ENCODE results near the gene ISOC1. TPM values are rescaled to one million over a fixed set of nuclear protein-coding genes. Genes with fewer than 3 reads are reported as not detected.
A peak's percentile ranks its signal among the peaks of the same experiment; 100 is the strongest.

ISOC1 gene
- total RNA-seq, 1 donor from 2014 or later, result 120 TPM

- intact Hi-C loops (cut with DNase I), result no loop called here
- DNase-seq (ENCODE audit: missing footprints) (no peak), ATAC-seq (no peak)
These were observed 12.1 kb upstream of the ISOC1 start for GRCh38 chr5:129082225-129083136.

- intact Hi-C loops (cut with DNase I), result loop anchor here (5.0 kb wide), 1 partner anchor 188 kb away; no protein-coding TSS in a partner anchor
- ATAC-seq (peak; percentile 63), DNase-seq (ENCODE audit: missing footprints) (peak; percentile 87)
These were observed 663 bp downstream of the ISOC1 start for GRCh38 chr5:129094924-129095899.

- intact Hi-C loops (cut with DNase I), result loop anchor here (2.0 kb wide), 1 partner anchor 176 kb away; no protein-coding TSS in a partner anchor
- DNase-seq (ENCODE audit: missing footprints), result no peak
- ATAC-seq, result no peak
These were observed 1.9 kb downstream of the ISOC1 start for GRCh38 chr5:129096382-129096991.

DNA sequence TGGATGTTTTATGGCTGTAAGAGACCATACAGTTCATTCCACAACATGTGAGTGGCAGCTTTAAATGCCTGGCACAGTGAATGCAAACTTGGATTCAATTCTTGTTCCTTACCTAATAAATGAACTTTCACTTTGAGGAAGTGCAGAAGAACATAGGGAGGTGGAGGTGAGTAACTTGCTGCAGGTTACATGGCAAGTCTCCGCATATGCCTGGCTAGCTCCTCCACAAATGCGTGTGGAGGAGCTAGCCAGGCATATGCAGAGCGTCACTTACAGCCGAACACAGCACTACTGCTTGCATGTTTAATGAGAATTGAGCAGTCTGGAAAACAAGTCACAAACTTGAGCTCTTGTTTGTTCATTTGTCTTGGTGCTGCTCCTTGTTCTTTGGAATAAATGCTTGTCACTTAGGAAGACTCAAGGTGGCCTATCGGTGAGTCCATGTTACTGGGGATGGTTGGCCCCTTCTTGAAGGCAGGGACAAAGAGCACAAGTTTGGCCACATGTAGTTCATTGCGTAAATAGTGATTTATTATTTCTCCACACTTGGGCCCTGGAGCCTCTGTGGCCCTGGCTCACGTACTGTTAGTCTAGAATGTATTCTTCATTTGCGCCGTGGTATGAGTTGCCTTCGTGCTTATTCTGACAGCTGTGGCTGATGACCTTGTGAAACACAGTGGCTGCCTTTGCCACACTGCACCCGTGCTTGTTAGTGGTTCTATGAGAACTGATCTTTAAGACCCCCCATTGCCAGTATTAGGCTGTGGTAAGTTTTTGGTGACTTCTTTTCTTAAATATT lies 3.1 kb downstream of the ISOC1 start:
- no peak for DNase-seq (ENCODE audit: missing footprints)
- intact Hi-C loops (cut with DNase I), result loop anchor here (2.0 kb wide), 1 partner anchor 177 kb away; no protein-coding TSS in a partner anchor
- ATAC-seq, result no peak

DNA sequence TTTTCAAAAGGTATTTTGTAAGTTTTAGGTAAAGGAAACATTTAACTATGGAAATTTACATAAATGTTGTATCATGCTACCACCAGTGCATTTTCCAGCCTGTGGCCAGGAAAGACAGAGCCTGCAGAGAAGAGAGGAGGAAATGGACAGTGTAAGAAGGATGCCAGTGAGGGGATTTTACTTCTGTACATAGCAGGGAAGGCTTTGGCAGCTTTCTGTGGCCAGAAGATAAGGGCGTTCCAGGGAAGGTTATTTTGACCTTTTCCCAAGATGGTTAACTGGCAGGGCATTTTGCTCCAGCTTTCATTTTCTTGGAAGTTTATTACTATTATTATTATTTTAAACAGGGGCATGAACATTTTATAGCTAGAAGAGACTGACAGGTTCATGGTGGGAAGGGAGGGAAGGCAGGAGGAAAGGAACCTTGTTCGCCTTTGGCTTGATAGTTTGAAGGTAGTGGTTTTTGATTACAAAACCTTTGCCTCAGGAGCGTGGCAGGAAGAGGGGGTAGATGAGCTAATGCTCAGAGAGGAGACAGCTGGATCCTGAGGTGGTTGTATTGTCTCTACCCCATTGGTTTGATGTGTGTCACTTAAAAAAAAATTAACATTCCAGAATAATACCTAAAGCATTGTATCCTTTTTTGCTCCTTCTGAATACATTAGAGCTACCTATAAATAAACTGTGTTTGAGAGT lies 4.1 kb downstream of the ISOC1 start:
- DNase-seq (ENCODE audit: missing footprints) (no peak), ATAC-seq (no peak)
- intact Hi-C loops (cut with DNase I), result no loop called here

- intact Hi-C loops (cut with DNase I), result no loop called here
- no peak for ATAC-seq
- no peak for DNase-seq (ENCODE audit: missing footprints)
These were observed 4.6 kb downstream of the ISOC1 start for GRCh38 chr5:129099184-129099569.

- DNase-seq (ENCODE audit: missing footprints), result no peak
- no peak for ATAC-seq
- intact Hi-C loops (cut with DNase I), result no loop called here
These were observed 7.2 kb downstream of the ISOC1 start for GRCh38 chr5:129101794-129102193.

DNA sequence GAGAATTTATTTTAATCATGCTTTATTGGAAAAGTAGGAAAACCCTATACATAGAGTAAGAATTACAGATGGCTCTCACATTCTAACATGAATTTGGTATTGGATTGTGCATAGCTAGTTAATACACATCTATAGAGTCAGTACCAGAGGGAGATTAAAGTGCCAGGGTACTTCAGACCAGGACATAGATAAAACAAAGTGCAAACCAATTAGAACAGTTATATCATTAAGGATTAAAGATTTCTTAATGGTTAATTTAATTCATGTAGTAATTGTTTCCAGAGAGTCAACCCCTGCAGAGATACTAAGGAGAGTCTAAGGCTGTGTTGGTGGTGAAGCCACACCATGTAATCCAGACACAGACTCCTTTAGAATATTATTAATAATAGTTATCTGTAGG lies 8.8 kb downstream of the ISOC1 start:
- DNase-seq (ENCODE audit: missing footprints) (no peak), ATAC-seq (no peak)
- intact Hi-C loops (cut with DNase I), result no loop called here

GRCh38 chr5:129104915-129105455 lies 10.4 kb downstream of the ISOC1 start:
- ATAC-seq (no peak), DNase-seq (ENCODE audit: missing footprints) (no peak)
- intact Hi-C loops (cut with DNase I), result no loop called here

- DNase-seq (ENCODE audit: missing footprints) (no peak), ATAC-seq (no peak)
- intact Hi-C loops (cut with DNase I), result no loop called here
These were observed 13.1 kb downstream of the ISOC1 start for GRCh38 chr5:129107637-129108036.

DNA sequence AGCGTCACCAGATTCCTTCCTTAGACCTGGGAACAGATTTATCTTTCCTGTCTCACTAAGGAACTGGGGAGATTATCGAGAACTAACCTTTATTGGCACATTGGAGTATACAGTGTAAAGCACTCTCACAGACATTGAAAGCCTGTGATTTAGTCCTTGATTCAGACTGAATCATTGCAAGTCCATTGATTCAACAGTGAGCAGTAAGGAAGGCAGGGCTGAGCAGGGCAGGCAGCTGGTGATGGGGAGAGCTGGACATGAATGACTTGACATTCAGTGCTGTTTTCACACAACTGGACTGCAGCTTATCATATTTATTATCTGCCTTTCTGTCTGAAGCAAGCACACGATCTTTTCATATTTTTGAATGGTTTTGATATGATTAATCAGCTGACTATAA lies 16.2 kb downstream of the ISOC1 start:
- intact Hi-C loops (cut with DNase I), result no loop called here
- DNase-seq (ENCODE audit: missing footprints) (no peak), ATAC-seq (no peak)

- ATAC-seq (no peak), DNase-seq (ENCODE audit: missing footprints) (no peak)
- intact Hi-C loops (cut with DNase I), result no loop called here
These were observed 16.8 kb downstream of the ISOC1 start for GRCh38 chr5:129111351-129111750.

DNA sequence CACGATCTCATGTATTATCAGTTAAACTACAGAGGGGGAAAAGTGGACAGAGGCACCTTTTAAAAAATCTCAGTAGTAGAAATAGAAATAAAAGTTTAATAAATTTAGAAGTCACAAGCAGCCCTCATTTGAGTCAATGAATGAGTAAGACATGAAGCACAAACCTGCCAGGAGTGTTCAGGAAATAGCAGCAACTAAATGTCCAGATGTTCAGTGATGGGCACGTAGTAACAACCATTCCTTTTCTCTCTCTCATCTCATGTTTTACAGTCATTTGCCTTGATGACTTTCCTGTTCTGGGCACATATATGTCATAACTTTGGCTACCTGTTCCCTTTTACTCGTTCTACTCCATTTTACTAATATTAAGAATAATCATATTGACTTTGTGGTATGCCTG lies 17.7 kb downstream of the ISOC1 start:
- no peak for DNase-seq (ENCODE audit: missing footprints)
- no peak for ATAC-seq
- intact Hi-C loops (cut with DNase I), result no loop called here

DNA sequence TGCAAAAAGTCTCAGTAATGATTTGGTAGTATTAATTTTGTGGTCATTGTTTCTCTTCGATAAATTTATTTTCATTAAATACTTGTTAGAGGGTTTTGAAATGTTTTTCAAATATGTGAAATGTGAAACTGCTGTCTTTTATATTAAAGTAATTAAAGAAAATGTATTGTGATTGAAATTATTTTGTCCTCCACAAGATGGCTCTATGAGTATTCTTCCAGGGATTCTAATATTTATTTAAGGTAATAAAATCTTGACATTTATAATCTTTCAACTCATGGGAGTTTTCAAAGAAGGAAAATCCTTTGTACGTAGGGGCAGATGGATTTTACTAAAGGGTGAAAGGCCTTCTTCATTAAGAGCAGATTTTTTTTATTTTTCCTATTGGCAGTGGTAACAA lies 19.3 kb downstream of the ISOC1 start:
- DNase-seq (ENCODE audit: missing footprints) (no peak), ATAC-seq (no peak)
- intact Hi-C loops (cut with DNase I), result no loop called here

DNA sequence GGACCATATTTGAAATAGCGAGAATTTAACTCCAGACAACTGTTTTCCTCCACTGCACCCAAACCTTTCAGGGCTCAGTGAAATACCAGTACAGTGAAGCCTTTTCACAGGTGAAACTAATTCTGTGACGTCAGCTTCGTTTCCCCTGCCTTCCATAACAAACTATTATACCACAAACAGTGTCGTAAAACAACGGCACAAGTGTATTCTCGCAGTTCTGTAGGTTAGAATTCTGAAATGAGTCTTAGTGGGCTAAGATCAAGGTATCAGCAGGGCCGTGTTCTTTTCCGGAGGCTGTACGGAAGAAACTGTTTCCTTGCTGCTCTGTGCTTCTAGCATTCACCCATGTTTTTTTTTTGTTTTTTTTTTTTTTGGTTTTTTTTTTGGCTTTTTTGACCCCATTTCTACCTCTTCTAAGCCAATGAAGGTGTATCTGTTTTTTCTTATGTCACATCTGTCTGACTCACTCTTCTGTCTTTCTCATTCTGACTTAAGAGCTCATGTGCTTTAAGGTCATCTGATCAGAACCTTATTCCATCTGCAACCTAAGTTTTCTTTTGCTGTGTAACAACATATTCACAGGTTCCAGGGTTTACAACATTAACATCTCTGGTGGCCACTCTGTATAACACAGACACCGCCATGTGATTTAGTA lies 20.1 kb downstream of the ISOC1 start:
- ATAC-seq, result no peak
- no peak for DNase-seq (ENCODE audit: missing footprints)
- intact Hi-C loops (cut with DNase I), result no loop called here

DNA sequence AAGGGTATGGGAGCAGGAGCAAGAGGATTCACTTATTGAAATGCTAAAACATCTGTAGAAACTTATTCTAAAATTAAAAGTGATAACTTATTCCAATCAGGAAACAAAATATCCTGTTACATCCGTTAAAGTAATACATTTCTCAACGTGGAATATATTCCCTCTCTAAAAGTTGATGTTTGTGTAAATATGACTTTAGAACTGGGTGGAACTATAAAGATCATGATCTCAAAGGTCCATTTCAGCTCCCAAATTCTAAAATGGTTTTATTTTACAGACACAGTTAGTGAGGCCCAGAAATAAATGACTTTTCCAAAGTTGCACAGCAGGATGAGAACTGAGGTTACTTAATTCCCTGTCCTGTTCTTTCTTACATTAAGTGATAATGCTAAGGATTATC lies 21.1 kb downstream of the ISOC1 start:
- no peak for ATAC-seq
- intact Hi-C loops (cut with DNase I), result no loop called here
- no peak for DNase-seq (ENCODE audit: missing footprints)

- DNase-seq (ENCODE audit: missing footprints) (no peak), ATAC-seq (no peak)
- intact Hi-C loops (cut with DNase I), result no loop called here
These were observed 22.2 kb downstream of the ISOC1 start for GRCh38 chr5:129116797-129117196.

Measured in Right ventricle myocardium inferior (tissue), 1 donor.